Fibroblast of skin of scalp (primary cell): ENCODE measurements around the gene KPNA3.
"Not testable (repeated sequence)": the region's sequence is repeated elsewhere in the genome, so short reads cannot be mapped to it uniquely, and the experiment has no call there.

Experiments
- DNase-seq: peaks from one replicate; pipeline ENCODE4 v3.0.0-alpha.2; 2013

Gene KPNA3

DNA sequence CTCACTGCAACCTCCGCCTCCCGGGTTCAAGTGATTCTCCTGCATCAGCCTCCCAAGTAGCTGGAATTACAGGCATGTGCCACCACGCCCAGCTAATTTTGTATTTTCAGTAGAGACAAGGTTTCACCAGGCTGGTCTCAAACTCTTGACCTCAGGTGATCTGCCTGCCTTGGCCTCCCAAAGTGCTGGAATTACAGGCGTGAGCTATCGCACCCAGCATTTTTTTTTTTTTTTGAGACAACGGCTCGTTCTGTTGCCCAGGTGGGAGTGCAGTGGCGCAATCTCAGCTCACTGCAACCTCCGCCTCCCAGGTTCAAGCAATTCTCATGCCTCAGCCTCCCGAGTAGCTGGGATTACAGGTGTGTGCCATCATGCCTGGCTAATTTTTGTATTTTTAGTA is 10.6 kb upstream of the KPNA3 start:
- not testable (repeated sequence) for DNase-seq

DNA sequence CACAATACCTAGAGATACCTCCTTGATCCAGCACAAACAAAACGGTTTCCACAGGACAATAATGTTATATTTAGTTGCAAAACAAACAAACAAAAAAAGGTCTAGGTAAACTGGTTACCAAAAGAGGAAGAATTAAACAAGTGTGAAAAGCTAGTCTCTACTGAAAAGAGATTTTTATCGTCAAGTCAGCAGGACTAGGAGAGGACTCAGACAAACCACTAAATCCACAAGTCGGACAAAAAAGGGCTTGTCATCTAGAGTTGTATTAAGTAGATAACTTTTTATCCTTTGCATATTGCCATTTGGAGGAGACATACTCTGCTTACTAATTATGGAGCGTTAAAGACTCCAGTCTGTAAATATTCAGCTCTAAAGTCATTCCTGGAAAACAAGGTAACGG is 9.9 kb upstream of the KPNA3 start:
- DNase-seq, result no peak

DNA sequence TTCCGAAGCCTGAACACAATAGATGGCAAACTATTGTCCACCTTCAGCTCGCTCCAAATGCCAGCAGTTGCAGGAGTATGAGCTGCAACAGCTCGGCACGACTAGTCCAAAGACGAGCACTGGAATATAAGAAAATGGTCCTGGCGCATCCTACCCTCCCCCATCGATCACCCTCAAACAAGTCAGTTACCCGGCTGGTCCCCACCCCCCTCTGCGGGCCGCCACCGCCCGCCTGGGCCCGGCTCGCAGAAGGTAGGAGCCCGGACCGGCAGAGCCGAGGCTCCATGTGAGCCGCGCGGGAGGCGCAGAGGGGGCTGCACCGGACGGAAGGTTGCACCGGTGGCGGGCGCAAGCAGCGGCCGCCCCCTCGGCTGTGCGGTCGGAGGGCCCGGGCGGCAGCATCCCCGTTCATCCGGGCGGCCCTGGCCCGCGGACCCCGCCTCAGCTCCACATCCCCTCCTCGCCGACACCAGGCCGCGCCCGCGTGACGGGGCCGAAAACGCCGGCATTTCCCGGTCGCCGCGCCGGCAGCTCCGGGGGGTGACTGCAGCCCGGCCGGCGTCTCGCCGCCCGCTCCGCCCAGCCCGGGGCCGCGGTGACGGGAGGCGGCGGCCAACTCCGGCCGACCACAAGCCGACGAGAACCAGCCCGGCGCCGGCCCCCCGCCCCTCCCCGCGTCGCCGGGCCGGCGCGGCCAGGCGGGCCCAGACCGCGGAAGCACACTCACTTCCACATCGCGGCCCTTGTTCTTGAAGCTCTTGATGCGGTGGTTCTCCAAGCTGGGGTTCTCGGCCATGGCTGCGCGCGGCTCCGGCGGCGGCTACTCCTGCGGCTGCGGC is 552 bp downstream of the KPNA3 start:
- DNase-seq, result peak; percentile 42

DNA sequence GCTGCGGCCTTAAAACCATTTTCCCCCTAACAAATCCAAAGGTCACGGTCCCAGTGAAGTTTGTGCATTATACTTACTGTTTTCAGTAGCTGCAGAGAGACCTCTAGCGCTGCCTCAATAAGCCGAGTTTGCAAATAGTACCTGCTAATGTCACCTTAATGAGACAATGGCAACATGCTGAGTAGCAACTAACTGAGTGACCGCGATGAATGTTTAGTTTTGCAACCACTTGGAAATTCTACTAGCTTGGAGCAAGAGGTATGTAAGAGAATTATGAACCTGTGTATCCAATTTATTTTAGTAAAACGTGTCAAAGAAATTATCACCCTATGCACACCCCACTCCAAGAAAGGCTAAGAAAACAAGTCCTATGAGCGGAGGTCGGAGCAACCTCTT is 1.2 kb downstream of the KPNA3 start:
- DNase-seq, result peak; percentile 14

DNA sequence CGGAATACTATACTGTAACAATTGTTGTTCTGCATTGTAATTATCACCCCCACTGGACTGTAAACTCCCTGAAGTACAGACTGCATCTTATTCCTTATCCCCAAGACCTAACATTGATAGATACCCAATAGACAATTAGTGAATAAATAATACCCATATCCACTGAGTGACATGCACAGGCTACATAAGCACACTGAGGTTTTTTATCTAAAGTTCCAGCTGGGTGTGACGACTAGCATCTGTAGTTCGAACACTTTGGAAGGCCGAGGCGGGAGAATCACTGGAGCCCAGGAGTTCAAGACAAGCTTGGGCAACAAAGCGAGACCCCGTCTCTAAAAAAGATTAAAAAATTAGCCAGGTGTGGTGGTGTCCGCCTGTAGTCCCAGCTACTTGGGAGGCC is 2.5 kb downstream of the KPNA3 start:
- no peak for DNase-seq

DNA sequence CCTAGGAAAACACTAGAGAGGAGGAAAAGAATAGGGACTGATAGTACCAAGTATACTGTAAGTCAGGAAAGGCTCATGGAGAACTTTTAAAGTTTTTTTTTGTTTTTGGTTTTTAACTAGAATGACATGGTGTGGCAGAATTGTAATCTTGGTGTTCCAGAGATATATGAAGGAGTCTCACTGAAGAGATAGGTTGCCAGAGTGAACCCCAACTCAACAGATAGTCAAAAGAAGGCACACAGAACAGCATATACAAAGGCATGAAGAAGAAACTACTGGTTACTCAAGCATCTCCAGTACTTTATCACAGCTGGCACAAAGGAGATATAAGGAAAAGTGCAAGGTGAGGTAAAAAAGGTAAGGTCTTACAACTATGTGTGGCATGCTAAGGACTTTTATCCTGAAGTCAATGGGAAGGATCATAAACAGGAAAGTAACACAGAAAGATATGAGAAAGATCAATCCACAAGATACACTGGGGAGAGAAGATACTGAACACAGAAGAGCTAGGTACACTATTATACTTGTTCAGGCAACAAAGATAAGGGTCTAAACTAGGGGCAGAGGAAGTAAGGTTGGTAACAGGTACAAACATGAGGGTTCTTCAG is 6.0 kb downstream of the KPNA3 start:
- no peak for DNase-seq

DNA sequence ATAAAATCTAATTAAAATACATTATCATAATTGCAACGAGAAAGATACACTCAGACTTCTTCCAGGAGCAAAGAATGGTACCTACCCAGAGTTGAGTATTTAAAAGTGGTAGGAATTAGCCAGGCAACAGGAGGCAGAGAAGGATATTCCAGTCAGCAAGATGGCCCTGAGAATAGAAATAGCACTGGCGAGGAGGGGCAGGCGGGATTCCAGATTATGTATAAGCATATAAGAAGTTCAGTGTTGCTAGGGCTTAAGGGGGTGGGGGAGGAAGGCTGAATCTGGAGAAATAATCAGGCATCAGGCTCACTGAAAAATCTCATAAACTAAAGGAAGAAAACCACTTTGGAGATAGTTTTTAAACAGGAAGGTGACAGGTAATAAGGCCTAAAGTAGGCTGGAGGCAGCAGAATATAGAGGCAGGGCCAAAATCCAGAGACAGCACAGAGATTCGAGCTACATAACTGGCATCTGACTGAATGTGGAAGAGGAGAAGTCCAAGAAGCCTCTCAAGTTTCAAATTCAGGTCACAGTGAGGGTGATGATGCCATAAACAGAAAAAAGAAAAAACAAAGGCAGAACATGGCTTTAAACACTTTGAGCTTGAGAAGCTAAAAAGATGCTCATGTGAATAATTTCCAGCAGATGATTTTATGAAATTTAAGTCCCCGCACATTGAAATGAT is 7.5 kb downstream of the KPNA3 start:
- no peak for DNase-seq

DNA sequence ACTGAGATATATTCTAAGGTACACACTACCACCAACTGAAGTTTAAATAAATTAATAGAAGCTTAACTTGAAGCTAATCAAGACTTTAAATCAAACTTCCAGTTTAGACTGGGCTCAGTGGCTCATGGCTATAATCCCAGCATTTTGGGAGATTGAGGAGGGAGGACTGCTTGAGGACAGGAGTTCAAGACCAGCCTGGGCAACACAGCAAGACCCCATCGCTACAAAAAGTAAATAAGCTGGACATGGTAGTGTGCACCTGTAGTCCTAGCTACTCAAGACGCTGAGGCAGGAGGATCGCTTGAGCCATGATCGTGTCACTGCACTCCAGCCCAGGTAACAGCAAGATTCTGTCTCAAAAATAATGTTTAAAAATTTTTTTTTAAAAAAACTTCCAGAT is 8.6 kb downstream of the KPNA3 start:
- DNase-seq, result no peak

DNA sequence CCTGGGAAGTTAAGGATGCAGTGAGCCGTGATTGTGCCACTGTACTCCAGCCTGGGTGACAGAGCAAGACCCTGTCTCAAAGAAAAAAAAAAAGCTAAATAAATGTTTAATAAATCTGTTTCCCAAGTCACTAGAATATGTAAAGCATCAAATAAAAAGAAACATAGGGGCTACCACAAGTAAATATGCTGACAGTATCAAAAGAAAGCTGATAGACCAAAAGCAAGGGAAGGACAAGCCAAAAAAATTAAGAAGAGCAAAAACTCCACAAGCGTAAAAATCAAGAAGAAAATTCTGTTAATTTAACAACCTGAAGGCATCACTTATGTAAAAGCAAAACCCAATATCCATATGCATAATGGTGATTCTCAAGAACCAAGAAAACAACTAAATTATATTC is 9.7 kb downstream of the KPNA3 start:
- no peak for DNase-seq

DNA sequence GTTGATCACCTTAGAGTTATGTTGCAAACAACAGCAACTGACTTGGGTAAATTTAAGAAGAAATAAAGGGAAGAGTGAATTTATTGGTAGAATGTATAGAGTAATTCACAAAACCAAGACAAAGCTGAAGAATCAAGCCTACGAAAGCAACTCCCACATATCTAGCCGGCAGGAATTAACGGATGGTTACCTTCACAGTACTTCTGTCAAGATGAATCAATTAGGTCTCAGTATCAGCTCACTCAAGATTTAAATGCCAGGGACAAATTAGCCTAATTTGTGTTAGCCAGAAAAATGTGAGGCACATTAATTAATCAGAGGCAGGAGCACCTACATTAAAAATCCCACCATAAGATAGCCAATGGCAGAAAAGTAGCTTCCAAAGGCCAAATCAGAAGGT is 10.7 kb downstream of the KPNA3 start:
- no peak for DNase-seq

DNA sequence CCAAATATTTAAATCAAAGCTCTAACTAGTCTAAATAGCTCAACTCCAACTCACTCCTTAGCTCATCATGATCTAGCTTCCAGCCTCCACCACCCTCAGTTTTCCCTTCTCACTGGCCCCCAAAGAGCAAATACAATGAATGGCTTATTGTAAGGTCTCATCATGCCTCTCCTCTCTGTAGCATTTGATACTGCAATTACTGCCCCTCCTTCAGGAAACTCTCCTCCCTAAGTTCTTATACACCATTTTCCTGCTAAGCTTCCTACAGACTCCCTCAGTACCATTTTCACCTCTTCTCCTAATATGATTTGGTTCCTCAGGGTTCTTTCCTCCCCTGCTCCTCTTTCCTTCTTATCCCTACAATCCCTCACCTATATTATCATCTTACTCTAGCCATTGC is 12.8 kb downstream of the KPNA3 start:
- DNase-seq, result no peak

DNA sequence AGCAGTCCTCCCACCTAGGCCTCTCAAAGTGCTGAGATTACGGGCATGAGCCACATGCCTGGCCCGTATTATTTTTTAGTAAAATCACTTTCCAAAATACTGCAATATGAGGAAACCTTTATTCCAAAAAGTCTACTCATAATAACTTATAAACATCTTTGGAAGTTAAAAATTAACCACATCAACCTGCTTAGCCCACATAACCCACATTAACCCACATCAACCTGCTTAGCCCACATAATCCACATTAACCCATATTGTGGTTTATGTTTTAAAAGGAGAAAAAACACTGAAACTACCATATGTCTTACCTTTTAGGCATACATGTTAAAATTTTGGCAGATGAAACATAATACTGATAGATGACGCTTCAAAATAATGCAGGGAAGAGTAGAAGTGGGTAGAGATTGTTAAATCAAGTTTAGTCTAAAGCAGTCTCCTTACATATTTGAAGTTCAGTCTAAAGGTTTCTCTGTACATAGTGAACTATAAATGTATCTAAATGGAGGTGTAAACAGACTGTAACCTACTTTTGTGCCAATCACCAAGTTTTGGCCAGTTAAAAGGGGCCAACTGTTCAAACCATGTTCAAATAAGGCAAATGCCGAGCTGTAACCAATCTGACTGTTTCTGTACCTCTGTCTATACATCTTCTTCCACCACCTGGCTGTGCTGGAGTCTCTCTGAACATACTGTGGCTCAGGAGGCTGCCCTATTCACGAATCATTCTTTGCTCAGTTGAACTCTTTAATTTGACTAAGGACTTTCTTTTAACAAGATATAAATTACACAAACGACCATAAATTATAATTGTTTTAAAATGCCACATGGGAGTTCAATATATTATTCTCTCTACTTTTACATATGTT is 14.5 kb downstream of the KPNA3 start:
- DNase-seq, result no peak

DNA sequence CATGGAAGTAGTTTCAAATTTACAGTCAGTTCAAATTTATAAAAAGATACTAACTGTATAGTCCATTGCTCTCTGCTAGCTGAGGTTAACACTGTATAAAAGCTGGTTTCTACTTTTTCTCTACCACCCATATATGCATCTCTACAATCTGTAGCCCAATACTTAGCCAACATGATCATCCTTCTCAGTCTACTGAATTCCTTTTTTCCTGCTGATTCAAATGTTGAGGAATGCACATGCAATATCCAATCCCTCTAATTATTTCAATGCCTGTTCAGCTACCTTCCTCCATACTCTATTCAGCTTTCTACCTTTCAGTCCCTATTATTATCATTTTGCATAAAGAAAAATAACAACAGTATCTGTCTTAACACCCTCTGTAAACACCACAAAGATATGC is 15.6 kb downstream of the KPNA3 start:
- DNase-seq, result peak; percentile 46

DNA sequence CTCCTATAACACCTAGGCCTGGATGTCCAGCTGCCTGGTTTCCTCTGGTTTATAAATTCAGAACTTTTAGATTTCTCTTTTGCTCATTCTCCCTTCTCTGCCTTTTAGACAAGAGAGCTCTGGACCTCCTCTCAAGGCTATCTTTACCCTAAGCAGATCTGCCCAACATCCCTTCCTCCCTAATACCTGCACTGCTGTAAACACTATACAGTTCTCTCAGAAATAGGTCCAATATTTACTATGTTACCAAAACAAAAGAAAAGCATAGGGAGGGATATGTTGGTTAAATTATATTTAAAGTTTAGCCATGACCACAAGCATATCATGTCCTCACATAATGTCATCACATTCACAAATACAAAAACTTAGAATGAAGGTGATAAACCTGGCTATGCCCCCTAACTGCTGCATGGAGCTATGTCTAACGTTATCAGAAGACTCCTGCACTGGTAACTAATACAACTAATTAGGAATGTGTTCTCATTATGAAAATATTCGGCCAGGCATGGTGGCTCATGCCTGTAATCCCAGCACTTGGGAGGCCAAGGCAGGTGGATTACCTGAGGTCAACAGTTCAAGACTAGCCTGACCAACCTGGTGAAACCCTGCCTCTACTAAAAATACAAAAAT is 18.0 kb downstream of the KPNA3 start:
- DNase-seq, result no peak

DNA sequence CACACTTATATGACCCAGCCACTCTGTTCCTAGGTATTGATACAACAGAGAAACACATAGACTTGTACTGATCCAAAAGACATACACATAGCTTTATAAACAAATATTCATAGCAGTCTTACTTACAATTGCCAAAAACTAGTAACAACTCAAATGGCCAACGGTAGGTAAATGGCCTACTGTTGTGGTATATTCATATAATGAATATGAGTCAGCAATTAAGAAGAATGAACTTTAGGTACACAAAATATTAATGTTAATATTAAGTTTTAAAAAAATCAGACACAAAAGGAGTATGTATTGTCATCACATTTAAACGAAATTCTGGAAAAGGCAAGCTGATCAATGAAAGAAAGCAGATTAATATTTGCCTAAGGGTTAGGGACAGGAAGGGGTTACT is 19.7 kb downstream of the KPNA3 start:
- DNase-seq, result no peak

DNA sequence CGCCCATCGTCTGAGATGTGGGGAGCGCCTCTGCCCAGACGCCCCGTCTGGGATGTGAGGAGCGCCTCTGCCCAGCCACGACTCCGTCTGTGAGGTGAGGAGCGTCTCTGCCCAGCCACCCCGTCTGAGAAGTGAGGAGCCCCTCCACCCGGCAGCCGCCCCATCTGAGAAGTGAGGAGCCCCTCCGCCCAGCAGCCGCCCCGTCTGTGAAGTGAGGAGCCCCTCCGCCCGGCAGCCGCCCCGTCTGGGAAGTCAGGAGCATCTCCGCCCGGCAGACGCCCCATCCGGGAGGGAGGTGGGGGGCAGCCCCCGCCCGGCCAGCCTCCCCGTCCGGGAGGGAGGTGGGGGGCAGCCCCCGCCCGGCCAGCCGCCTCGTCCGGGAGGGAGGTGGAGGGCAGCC is 30.7 kb downstream of the KPNA3 start:
- DNase-seq, result not testable (repeated sequence)

DNA sequence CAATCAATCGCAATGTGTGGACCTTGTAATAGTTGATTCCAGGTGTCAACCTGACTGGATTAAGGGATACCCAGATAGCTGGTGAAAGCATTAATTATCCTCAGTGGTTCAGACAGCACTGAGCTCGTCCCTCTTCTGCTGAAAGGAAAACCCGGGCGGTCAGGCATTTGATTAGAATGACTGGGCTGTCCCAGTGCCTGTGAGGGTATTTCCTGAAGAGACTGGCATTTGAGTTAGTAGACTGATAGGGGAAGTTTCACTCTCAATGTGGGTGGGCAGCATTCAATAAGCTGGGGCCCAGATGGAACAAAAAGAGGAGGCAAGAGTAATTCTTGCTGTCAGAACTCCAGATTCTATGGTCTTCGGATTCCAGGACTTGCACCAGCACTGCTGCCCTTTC is 31.9 kb downstream of the KPNA3 start:
- no peak for DNase-seq

DNA sequence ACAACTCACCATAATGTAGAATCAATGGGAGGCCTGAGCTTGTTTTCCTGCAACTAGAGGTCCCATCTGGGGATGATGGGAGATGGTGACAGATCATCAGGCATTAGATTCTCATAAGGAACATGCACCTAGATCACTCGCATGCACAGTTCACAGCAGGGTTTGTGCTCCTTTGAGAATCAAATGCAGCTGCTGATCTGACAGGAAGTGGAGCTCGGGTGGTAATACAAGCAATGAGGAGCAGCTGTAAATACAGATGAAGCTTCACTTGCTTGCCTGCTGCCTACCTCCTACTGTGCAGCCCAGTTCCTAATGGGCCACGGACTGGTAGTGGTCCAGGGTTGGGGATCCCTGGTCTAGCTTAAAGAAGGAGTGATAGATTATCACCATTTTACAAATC is 33.0 kb downstream of the KPNA3 start:
- peak; percentile 53 for DNase-seq

DNA sequence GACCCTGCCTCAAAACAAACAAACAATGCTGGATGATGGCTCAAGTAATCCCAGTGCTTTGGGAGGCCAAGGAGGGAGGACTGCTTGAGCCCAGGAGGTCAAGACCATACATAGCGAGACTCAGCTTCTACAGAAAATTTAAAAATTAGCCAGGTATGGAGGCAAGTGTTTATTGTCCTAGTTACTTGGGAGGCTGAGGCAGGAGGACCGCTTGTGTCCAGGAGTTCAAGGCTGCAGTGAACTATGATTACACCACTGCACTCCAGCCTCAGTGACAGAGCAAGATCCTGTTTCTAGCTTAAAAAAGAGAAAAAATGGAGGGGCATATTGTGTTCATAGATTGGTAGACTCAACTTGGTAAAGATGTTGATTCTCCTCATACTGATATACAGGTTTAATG is 36.2 kb downstream of the KPNA3 start:
- DNase-seq, result no peak

DNA sequence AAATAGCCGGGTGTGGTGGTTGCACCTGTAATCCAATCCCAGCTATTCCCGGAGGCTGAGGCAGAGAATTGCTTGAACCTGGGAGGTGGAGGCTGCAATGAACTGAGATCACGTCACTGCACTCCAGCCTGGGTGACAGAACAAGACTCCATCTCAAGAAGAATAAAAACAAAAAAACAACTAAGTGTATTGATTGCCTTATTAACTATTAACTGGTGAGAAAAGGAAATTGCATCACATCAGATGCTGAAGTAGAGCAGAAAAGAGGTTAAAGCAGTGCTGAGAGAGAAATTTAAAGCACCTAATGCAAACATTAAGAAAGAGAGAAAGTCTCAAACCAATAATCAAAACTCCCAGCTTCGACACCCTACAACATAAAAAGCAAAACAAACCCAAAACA is 38.3 kb downstream of the KPNA3 start:
- no peak for DNase-seq

DNA sequence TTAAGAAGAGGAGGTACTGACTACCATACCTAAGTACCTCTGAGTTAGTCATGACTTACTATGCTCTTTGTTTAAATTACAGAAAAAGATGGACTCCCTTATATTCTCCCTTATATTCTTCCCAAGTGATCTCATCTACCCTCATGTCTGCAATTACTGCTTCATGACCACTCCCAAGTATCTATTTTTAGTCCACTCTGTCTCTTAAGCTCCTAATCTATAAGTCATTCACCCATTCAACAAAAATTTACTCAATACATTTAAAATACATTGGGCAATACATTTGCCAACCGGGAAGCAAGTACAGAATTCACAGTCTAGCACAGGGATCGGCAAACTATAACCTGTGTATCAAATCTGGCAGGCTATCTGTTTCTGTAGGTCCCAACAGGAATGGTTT is 42.6 kb downstream of the KPNA3 start:
- DNase-seq, result peak; percentile 24

DNA sequence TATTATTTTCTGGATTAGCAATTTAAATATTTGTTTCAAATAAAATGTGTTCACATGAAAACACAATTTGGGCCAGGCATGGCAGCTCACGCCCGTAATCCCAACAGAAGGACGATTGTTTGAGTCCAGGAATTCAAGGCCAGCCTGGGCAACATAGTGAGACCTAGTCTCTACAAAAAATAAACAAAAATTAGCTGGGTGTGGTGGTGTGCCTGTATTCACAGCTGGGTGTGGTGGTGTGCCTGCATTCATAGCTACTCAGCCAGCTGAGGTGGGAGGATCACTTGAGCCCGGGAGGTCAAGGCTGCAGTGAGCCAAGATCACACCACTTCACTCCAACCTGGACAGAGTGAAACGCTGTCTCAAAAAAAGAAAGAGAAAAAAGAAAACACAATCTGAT is 46.4 kb downstream of the KPNA3 start:
- no peak for DNase-seq
